H9 (cell line): ENCODE data around the gene CNTFR. TPM values are rescaled to one million over a fixed set of nuclear protein-coding genes. Genes with fewer than 3 reads are reported as not detected.

Experiments used
- DNase-seq: peaks from one replicate; pipeline ENCODE4 v3.0.0-alpha.2; 2017
- H2AFZ ChIP-seq: one replicate; pipeline ENCODE4 v1.6.1; 2013; ENCODE audit warnings: mild to moderate bottlenecking, low read length, control low read depth, moderate library complexity
- H2AK5ac ChIP-seq: 2 replicates; pipeline ENCODE4 v1.6.1; 2013; ENCODE audit warnings: low read length, control low read depth, mixed read lengths; ENCODE audit not compliant: insufficient read length
- H2BK120ac ChIP-seq: one replicate; pipeline ENCODE4 v1.6.1; 2013; ENCODE audit warnings: low read depth, mild to moderate bottlenecking, low read length, control low read depth, inconsistent platforms; ENCODE audit not compliant: poor library complexity, severe bottlenecking
- H2BK12ac ChIP-seq: 2 replicates; pipeline ENCODE4 v1.6.1; 2013; ENCODE audit warnings: low read length, control low read depth, mixed read lengths, low read depth; ENCODE audit not compliant: insufficient read length
- H2BK15ac ChIP-seq: 2 replicates; pipeline ENCODE4 v1.6.1; 2013; ENCODE audit warnings: low read depth, low read length, control low read depth
- H2BK20ac ChIP-seq: one replicate; pipeline ENCODE4 v1.6.1; 2013; ENCODE audit warnings: low read depth, mild to moderate bottlenecking, low read length, control low read depth, inconsistent platforms; ENCODE audit not compliant: poor library complexity, severe bottlenecking
- H2BK5ac ChIP-seq: 2 replicates; pipeline ENCODE4 v1.6.1; 2013; ENCODE audit warnings: low read length, control low read depth, mixed read lengths; ENCODE audit not compliant: insufficient read length
- H3K14ac ChIP-seq: 2 replicates; pipeline ENCODE4 v1.6.1; 2013; ENCODE audit warnings: low read length, control low read depth; ENCODE audit not compliant: insufficient read depth
- H3K18ac ChIP-seq: 2 replicates; pipeline ENCODE4 v1.6.1; 2013; ENCODE audit warnings: low read depth, mild to moderate bottlenecking, mixed read lengths, low read length, control low read depth; ENCODE audit not compliant: insufficient read length
- H3K23ac ChIP-seq: 2 replicates; pipeline ENCODE4 v1.6.1; 2013; ENCODE audit warnings: low read length, control low read depth, mixed read lengths, low read depth; ENCODE audit not compliant: insufficient read length
- H3K23me2 ChIP-seq: 2 replicates; pipeline ENCODE4 v1.6.1; 2013; ENCODE audit warnings: low read depth, mild to moderate bottlenecking, mixed read lengths, low read length, control low read depth; ENCODE audit not compliant: insufficient read length, poor library complexity, severe bottlenecking
- H3K27ac ChIP-seq: 2 replicates; pipeline ENCODE4 v1.5.1; 2013; ENCODE audit warnings: low read length, control low read depth, mixed read lengths, low read depth; ENCODE audit not compliant: insufficient read length
- H3K27me3 ChIP-seq: 2 replicates; pipeline ENCODE4 v1.6.1; 2013; ENCODE audit warnings: low read length, control low read depth, inconsistent platforms; ENCODE audit not compliant: insufficient read depth
- H3K4ac ChIP-seq: 2 replicates; pipeline ENCODE4 v1.6.1; 2013; ENCODE audit warnings: low read depth, mild to moderate bottlenecking, control low read depth, inconsistent platforms, low read length, moderate library complexity
- H3K4me1 ChIP-seq: 2 replicates; pipeline ENCODE4 v1.6.1; 2013; ENCODE audit warnings: low read length, control low read depth, inconsistent platforms; ENCODE audit not compliant: insufficient read depth
- H3K4me2 ChIP-seq: 2 replicates; pipeline ENCODE4 v1.6.1; 2013; ENCODE audit warnings: low read length, control low read depth, mixed read lengths; ENCODE audit not compliant: insufficient read length, insufficient read depth
- H3K56ac ChIP-seq: 2 replicates; pipeline ENCODE4 v1.6.1; 2013; ENCODE audit warnings: low read depth, mild to moderate bottlenecking, mixed read lengths, low read length, control low read depth; ENCODE audit not compliant: insufficient read length
- H3K79me1 ChIP-seq: 2 replicates; pipeline ENCODE4 v1.6.1; 2013; ENCODE audit warnings: low read depth, mild to moderate bottlenecking, moderate library complexity, low read length, control low read depth, inconsistent platforms; ENCODE audit not compliant: insufficient read depth, poor library complexity, severe bottlenecking
- H3K79me2 ChIP-seq: 2 replicates; pipeline ENCODE4 v1.6.1; 2013; ENCODE audit warnings: low read length, control low read depth, inconsistent platforms; ENCODE audit not compliant: insufficient read depth
- H3K9ac ChIP-seq: 2 replicates; pipeline ENCODE4 v1.6.1; 2013; ENCODE audit warnings: low read length, control low read depth, mixed read lengths; ENCODE audit not compliant: insufficient read length; ENCODE audit errors: extremely low read depth
- H3K9me3 ChIP-seq: one replicate; pipeline ENCODE4 v1.6.1; 2013; ENCODE audit warnings: low read depth, low read length, inconsistent platforms; ENCODE audit not compliant: control insufficient read depth
- H3T11ph ChIP-seq: one replicate; pipeline ENCODE4 v1.6.1; 2013; ENCODE audit warnings: mild to moderate bottlenecking, low read length, control low read depth, inconsistent platforms
- H4K20me1 ChIP-seq: one replicate; pipeline ENCODE4 v1.6.1; 2013; ENCODE audit not compliant: control insufficient read depth, insufficient read length, insufficient read depth
- H4K5ac ChIP-seq: 2 replicates; pipeline ENCODE4 v1.6.1; 2013; ENCODE audit warnings: low read depth, mild to moderate bottlenecking, mixed read lengths, low read length, control low read depth; ENCODE audit not compliant: insufficient read length
- H4K8ac ChIP-seq: replicated peaks from 2 replicates; pipeline ENCODE4 v1.6.1; 2013; ENCODE audit warnings: low read length, control low read depth, mixed read lengths, low read depth; ENCODE audit not compliant: insufficient read length
- H4K91ac ChIP-seq: 2 replicates; pipeline ENCODE4 v1.6.1; 2013; ENCODE audit warnings: low read depth, mild to moderate bottlenecking, moderate library complexity, mixed read lengths, low read length, control low read depth; ENCODE audit not compliant: insufficient read length
- H3K27ac Mint-ChIP-seq, 3 experiments: 2 replicates in 2 of 3; 3 replicates in 1 of 3; pipeline ENCODE4 v1.8.0; 2020 to 2021; ENCODE audit warnings: mixed read lengths in 3 of 3, mild to moderate bottlenecking in 1 of 3, moderate library complexity in 1 of 3
- H3K27me3 Mint-ChIP-seq: 2 replicates; pipeline ENCODE4 v1.8.0; 2021; ENCODE audit warnings: low read depth, mild to moderate bottlenecking, moderate library complexity, mixed read lengths
- H3K36me3 Mint-ChIP-seq, 3 experiments: 2 replicates in 2 of 3; 3 replicates in 1 of 3; pipeline ENCODE4 v1.8.0; 2020 to 2021; ENCODE audit warnings: low read depth in 3 of 3, mixed read lengths in 3 of 3; ENCODE audit not compliant: insufficient read depth in 1 of 3
- H3K4me1 Mint-ChIP-seq, 2 experiments: 2 replicates each; pipeline ENCODE4 v1.8.0; 2020; ENCODE audit warnings: mixed read lengths in 2 of 2
- H3K4me3 Mint-ChIP-seq, 2 experiments: 2 replicates in 1 of 2; 3 replicates in 1 of 2; pipeline ENCODE4 v1.8.0; 2020 to 2021; ENCODE audit warnings: mild to moderate bottlenecking in 2 of 2, mixed read lengths in 2 of 2, moderate library complexity in 1 of 2
- H3K9me3 Mint-ChIP-seq, 2 experiments: 2 replicates in 1 of 2; 3 replicates in 1 of 2; pipeline ENCODE4 v1.8.0; 2020; ENCODE audit warnings: mild to moderate bottlenecking in 2 of 2, mixed read lengths in 2 of 2, moderate library complexity in 1 of 2
- WGBS: extraction: QIAGEN DNeasy Blood & Tissue Kit; methylation state at CpG from one replicate; pipeline ENCODE4 v1.1.7; 2013; ENCODE audit warnings: missing lambda C conversion rate, low lambda C conversion rate, mixed read lengths; ENCODE audit not compliant: insufficient read length; ENCODE audit errors: extremely low coverage; 5-methylcytosine and 5-hydroxymethylcytosine counted together
- total RNA-seq: library from RNA; stranded (reverse); gene quantifications from 2 replicates; pipeline ENCODE4 v1.2.1, GENCODE V29; 2021
- TF ChIP-seq, protein P1 (sequence below): fragments of 200-600 bp; sonication (generic); conservative IDR thresholded peaks from 3 replicates; pipeline ENCODE4 v1.8.0; 2021; ENCODE audit warnings: antibody characterized with exemption, mild to moderate bottlenecking

CNTFR gene
- total RNA-seq, 1 experiment from 2014 or later, result 0.55 TPM

DNA sequence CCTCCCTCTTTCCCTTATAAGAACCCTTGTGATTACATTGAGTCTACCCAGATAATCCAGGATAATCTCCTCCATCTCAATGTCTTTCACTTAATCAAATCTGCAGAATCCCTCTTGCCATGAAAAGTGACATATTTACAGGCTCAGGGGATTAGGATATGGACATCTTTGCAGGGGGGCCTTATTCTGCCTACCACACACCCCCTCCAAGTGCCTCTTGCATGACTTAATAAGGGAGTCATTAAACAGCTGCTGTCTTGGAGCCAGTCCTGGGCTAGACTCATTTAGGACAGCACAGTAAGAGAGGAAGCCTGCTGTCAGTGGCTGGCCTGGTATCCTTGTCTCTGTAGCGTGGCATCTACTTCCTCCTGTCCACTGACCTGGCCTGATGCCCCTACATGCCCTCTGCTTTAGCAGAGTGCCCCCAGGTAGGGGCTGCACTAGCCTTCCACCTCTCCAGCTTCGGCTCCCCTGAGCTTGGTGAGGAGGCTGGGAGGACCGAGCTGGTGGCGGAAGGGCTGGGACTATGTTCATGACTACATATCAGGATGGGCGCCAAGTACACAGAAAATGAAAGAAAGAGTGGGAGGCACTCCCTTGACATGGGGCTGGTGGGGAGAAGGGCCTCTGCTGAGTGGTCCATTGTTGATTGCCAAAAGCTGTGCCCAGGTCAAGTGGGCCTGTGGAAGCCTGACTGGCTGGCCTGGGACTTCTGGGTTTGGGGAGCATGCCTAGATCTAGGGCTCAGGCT lies 84.0 kb downstream of the CNTFR start:
- Histone ChIP-seq H3K27ac (no peak overlapping the region), H2BK5ac (no peak overlapping the region), H2BK120ac (no peak overlapping the region), H2AFZ (no peak overlapping the region), H3K79me1 (no peaks in the 10 kb centered on the region), H3K4ac (no peak overlapping the region), H3K18ac (no peak overlapping the region), H2BK20ac (no peak overlapping the region), H3K27me3 (no peaks in the 10 kb centered on the region), H3K23ac (no peak overlapping the region), H3K79me2 (no peaks in the 10 kb centered on the region), H2AK5ac (no peak overlapping the region), H3K14ac (no peak overlapping the region), H2BK15ac (no peak overlapping the region), H4K20me1 (no peaks in the 10 kb centered on the region), H3K9ac (no peak overlapping the region), H3T11ph (no peak overlapping the region), H3K4me2 (no peak overlapping the region), H3K9me3 (no peaks in the 10 kb centered on the region), H4K8ac (no peak overlapping the region), H2BK12ac (no peak overlapping the region), H4K91ac (no peak overlapping the region), H3K4me1 (no peaks in the 10 kb centered on the region; the same call in 1 of the 2 replicates), H3K23me2 (no peaks in the 10 kb centered on the region), H3K56ac (no peak overlapping the region), H4K5ac (no peak overlapping the region)
- Mint-ChIP-seq H3K27ac (0 out of 7 replicates have a peak overlapping the region, but pooled peaks of 1 of the 3 experiments have one; percentile 4), H3K9me3 (no peaks in the 10 kb centered on the region), H3K4me1 (peaks cover 12 to 20% of the 10 kb centered on the region in 2 experiments), H3K27me3 (peaks cover 3% of the 10 kb centered on the region; the same call in 1 of the 2 replicates), H3K36me3 (no peaks in the 10 kb centered on the region), H3K4me3 (no peak overlapping the region)
- TF ChIP-seq, protein P1, sequence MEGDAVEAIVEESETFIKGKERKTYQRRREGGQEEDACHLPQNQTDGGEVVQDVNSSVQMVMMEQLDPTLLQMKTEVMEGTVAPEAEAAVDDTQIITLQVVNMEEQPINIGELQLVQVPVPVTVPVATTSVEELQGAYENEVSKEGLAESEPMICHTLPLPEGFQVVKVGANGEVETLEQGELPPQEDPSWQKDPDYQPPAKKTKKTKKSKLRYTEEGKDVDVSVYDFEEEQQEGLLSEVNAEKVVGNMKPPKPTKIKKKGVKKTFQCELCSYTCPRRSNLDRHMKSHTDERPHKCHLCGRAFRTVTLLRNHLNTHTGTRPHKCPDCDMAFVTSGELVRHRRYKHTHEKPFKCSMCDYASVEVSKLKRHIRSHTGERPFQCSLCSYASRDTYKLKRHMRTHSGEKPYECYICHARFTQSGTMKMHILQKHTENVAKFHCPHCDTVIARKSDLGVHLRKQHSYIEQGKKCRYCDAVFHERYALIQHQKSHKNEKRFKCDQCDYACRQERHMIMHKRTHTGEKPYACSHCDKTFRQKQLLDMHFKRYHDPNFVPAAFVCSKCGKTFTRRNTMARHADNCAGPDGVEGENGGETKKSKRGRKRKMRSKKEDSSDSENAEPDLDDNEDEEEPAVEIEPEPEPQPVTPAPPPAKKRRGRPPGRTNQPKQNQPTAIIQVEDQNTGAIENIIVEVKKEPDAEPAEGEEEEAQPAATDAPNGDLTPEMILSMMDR, result no peak
- no peak for DNase-seq
- WGBS, result no CpG with 5 or more reads among the region's 5 CpGs
